ENCODE data around the gene TDRD15.

DNA sequence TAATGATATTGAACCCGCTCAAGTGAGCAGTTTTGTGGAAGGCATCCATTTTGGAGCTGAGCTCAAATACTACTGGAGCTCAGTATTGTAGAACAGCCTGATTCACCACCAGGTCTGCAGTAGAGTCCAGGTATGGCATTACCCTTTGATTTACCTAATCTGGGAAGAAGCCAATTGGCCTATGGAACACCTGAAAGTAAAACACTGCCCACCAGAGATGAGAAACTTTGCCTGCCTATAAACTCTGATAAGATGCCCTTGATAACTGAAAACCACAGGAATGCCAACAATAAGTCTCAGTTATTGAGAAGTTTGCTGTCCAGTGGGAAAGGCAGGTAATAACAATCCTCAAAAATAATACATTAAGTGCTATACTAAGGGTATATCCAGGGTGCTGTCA lies 25.5 kb upstream of the TDRD15 start:
- TF ChIP-seq, protein P1, sequence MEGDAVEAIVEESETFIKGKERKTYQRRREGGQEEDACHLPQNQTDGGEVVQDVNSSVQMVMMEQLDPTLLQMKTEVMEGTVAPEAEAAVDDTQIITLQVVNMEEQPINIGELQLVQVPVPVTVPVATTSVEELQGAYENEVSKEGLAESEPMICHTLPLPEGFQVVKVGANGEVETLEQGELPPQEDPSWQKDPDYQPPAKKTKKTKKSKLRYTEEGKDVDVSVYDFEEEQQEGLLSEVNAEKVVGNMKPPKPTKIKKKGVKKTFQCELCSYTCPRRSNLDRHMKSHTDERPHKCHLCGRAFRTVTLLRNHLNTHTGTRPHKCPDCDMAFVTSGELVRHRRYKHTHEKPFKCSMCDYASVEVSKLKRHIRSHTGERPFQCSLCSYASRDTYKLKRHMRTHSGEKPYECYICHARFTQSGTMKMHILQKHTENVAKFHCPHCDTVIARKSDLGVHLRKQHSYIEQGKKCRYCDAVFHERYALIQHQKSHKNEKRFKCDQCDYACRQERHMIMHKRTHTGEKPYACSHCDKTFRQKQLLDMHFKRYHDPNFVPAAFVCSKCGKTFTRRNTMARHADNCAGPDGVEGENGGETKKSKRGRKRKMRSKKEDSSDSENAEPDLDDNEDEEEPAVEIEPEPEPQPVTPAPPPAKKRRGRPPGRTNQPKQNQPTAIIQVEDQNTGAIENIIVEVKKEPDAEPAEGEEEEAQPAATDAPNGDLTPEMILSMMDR (IDR thresholded peaks at IDR 0.05) = no peak
- TF ChIP-seq POLR2A (IDR thresholded peaks at IDR 0.05) = no peak

All from body of pancreas (tissue), 4 donors.